Thoracic aorta (tissue), 2 donors: Measurements from ENCODE around the gene PKD1L1. TPM values are rescaled to one million over a fixed set of nuclear protein-coding genes. Genes with fewer than 3 reads are reported as not detected.

ENCODE experiments used
- ATAC-seq: fragments of 150-250 bp; one replicate; pipeline ENCODE4 v1.8.0; 2017; ENCODE audit warnings: low read depth; ENCODE audit not compliant: insufficient number of reproducible peaks, low FRiP score
- DNase-seq: peaks from one replicate; pipeline ENCODE4 v3.0.0-alpha.2; 2020; ENCODE audit warnings: low spot score
- H3K27ac ChIP-seq, 2 donors: fragments of 200-600 bp; sonication (generic); 1 replicate in 1 of 2; 2 replicates in 1 of 2; pipeline ENCODE4 v1.5.1; 2016; ENCODE audit warnings: mild to moderate bottlenecking in 2 of 2, moderate library complexity in 2 of 2
- H3K27me3 ChIP-seq: fragments of 200-600 bp; sonication (generic); replicated peaks from 2 replicates; pipeline ENCODE4 v1.6.0; 2016; ENCODE audit warnings: mild to moderate bottlenecking; ENCODE audit not compliant: insufficient read depth
- H3K36me3 ChIP-seq: fragments of 200-600 bp; sonication (generic); one replicate; pipeline ENCODE4 v1.5.1; 2016
- H3K4me1 ChIP-seq, 2 donors: fragments of 200-600 bp; sonication (generic); 1 replicate in 1 of 2; 2 replicates in 1 of 2; pipeline versions ENCODE4 v1.5.1 to v1.6.0; 2016; ENCODE audit warnings: low read depth in 2 of 2, mild to moderate bottlenecking in 1 of 2; ENCODE audit not compliant: control insufficient read depth in 1 of 2
- H3K4me3 ChIP-seq: fragments of 200-600 bp; sonication (generic); 2 replicates; pipeline ENCODE4 v1.5.1; 2016; ENCODE audit warnings: mild to moderate bottlenecking
- H3K9me3 ChIP-seq: fragments of 200-600 bp; sonication (generic); 2 replicates; pipeline ENCODE4 v1.5.1; 2016
- total RNA-seq, 2 donors: library from RNA; depleted of rRNA; stranded (reverse); fragments of >200 nt; gene quantifications; one replicate each; pipeline versions ENCODE4 v1.1.0 to v1.2.3, GENCODE V29; 2016
- TF ChIP-seq, protein P1 (sequence below): fragments of 200-600 bp; sonication (generic); IDR thresholded peaks from one replicate; pipeline ENCODE4 v1.5.1; 2019; ENCODE audit warnings: antibody characterized with exemption

The PKD1L1 gene
- total RNA-seq, 2 donors from 2014 or later: 0.14 to 0.85 TPM

GRCh38 chr7:47737601-47738000 lies 210.7 kb downstream of the PKD1L1 start:
- Histone ChIP-seq H3K9me3 (no peaks in the 10 kb centered on the region), H3K27ac (no peak overlapping the region), H3K4me3 (no peak overlapping the region), H3K36me3 (no peaks in the 10 kb centered on the region), H3K4me1 (no peaks in the 10 kb centered on the region), H3K27me3 (no peaks in the 10 kb centered on the region)
- TF ChIP-seq, protein P1, sequence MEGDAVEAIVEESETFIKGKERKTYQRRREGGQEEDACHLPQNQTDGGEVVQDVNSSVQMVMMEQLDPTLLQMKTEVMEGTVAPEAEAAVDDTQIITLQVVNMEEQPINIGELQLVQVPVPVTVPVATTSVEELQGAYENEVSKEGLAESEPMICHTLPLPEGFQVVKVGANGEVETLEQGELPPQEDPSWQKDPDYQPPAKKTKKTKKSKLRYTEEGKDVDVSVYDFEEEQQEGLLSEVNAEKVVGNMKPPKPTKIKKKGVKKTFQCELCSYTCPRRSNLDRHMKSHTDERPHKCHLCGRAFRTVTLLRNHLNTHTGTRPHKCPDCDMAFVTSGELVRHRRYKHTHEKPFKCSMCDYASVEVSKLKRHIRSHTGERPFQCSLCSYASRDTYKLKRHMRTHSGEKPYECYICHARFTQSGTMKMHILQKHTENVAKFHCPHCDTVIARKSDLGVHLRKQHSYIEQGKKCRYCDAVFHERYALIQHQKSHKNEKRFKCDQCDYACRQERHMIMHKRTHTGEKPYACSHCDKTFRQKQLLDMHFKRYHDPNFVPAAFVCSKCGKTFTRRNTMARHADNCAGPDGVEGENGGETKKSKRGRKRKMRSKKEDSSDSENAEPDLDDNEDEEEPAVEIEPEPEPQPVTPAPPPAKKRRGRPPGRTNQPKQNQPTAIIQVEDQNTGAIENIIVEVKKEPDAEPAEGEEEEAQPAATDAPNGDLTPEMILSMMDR: no peak
- no peak for ATAC-seq
- DNase-seq: no peak

DNA sequence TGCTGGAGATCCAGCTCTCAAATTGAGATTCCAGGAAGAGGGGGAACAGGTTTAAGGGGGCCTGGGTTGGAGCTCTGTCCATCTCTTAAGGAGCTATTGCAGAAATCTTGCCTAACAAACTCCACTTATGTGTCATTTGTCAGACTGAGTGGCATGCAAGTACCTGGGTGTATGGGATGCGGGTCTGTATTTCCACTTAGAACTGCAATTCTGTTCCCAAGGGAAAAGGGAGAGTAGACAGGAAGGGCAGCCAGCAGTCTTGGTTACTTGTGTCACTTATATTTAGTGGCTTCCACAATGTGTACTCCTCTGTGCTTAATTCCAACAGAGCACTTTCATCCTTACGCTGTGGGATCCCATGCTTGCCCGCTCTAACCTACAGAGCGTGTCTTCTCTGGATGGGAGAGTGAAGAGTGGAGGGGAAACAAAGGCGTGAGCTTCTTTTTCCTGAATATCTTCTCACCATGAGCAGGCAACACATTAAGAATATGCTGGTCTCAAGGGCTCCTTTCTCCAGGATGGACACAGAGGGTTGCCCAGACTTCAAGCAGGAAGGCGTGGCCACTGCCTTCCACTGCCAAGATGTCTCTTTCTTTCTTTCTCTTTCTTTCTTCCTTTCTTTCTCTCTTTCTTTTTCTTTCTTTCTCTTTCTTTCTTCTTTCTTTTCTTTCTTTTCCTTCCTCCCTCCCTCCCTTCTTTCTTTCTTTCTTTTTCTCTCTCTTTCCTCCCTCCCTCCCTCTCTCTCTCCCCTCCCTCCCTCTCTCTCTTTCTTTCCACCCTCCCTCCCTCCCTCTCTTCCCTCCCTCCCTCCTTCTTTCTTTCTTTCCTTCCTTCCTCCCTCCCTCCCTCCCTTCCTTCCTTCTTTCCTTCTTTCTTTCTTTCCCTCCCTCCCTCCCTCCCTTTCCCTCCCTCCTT lies 212.6 kb downstream of the PKD1L1 start:
- Histone ChIP-seq H3K27me3 (no peaks in the 10 kb centered on the region), H3K4me1 (no peaks in the 10 kb centered on the region), H3K36me3 (no peaks in the 10 kb centered on the region), H3K27ac (no peak overlapping the region), H3K4me3 (no peak overlapping the region), H3K9me3 (no peaks in the 10 kb centered on the region)
- DNase-seq (no peak), ATAC-seq (no peak)
- TF ChIP-seq, protein P1: no peak

DNA sequence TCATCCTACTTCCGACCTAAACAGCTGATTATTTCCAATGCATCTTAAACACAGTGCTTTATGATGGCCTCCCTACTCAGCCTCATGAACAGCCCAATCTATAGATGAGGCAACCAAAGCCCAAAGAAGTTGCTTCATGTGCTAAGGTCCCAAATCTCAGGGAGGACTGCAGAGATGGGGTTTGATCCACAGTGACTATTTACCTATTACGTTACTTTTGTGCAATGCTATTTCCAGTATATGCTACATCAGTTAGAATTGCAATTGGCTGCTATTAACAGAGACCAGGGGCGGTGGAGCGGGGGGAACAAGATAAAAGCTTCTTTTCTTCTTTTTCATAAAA lies 213.3 kb downstream of the PKD1L1 start:
- H3K4me3 ChIP-seq: no peak overlapping the region
- no peaks in the 10 kb centered on the region for H3K4me1 ChIP-seq
- H3K9me3 ChIP-seq: no peaks in the 10 kb centered on the region
- no peak overlapping the region for H3K27ac ChIP-seq
- ATAC-seq (no peak), DNase-seq (no peak)
- H3K27me3 ChIP-seq: no peaks in the 10 kb centered on the region
- TF ChIP-seq, protein P1: no peak
- no peaks in the 10 kb centered on the region for H3K36me3 ChIP-seq

GRCh38 chr7:47734287-47734948 lies 213.8 kb downstream of the PKD1L1 start:
- no peaks in the 10 kb centered on the region for H3K9me3 ChIP-seq
- TF ChIP-seq, protein P1: no peak
- no peak overlapping the region for H3K4me3 ChIP-seq
- ATAC-seq (no peak), DNase-seq (no peak)
- H3K27me3 ChIP-seq: no peaks in the 10 kb centered on the region
- no peak overlapping the region for H3K27ac ChIP-seq
- H3K36me3 ChIP-seq: no peaks in the 10 kb centered on the region
- H3K4me1 ChIP-seq: no peaks in the 10 kb centered on the region

- ATAC-seq: no peak
- H3K4me3 ChIP-seq: no peak overlapping the region
Measured at GRCh38 chr7:47730142-47730541, 218.1 kb downstream of the PKD1L1 start.

More at GRCh38 chr7:47730142-47730541, 218.1 kb downstream of the PKD1L1 start:
- Histone ChIP-seq H3K9me3 (no peaks in the 10 kb centered on the region), H3K27me3 (no peaks in the 10 kb centered on the region), H3K36me3 (no peaks in the 10 kb centered on the region), H3K4me1 (no peaks in the 10 kb centered on the region), H3K27ac (no peak overlapping the region)
- TF ChIP-seq, protein P1: no peak
- DNase-seq: no peak
